RWPE1 (cell line): ENCODE data around the gene C18orf32.
"Not testable (repeated sequence)": the region's sequence is repeated elsewhere in the genome, so short reads cannot be mapped to it uniquely, and the experiment has no call there.

Experiments
- CTCF ChIA-PET: fragments of 350-600 bp; sonication (Branson Sonifier 250); formaldehyde crosslinking; extraction: SDS; loops from one replicate; lab custom pipeline; 2021; lab: Yijun Ruan, JAX
- POLR2A ChIA-PET: fragments of 400-600 bp; formaldehyde crosslinking; extraction: SDS; loops from one replicate; lab custom pipeline; 2020; ENCODE audit warnings: antibody characterized with exemption; ENCODE audit not compliant: low non-redundant PET; lab: Yijun Ruan, JAX
- DNase-seq: peaks from one replicate; pipeline ENCODE4 v3.0.0; 2012; ENCODE audit warnings: low spot score
- H3K27ac ChIP-seq: fragments of 450-650 bp; 2 replicates; pipeline ENCODE4 v1.5.1; 2017
- CTCF ChIP-seq: fragments of 450-650 bp; conservative IDR thresholded peaks from 2 replicates; pipeline ENCODE4 v1.5.1; 2017; ENCODE audit warnings: low read depth, mild to moderate bottlenecking

The C18orf32 gene

DNA sequence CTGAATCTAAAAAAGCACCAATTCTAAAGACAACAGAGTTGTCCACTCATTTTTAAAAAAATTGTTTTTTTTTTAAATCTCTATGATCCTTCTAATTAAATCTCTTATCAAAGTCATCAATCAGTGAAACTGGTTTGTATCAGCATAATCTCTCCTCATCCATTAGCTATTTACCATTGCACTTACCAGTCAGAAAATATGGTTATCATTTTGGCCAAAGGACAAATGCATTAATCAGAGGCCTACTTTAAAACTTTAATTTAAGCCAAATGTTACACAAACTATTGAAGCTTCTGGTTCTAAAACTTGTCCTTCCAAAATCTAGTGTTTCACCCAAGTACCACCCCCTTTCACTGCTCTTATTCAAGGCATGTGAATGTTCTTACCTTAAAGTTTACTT, 3.8 kb downstream of the C18orf32 start:
- POLR2A ChIA-PET, result no interaction called here
- H3K27ac ChIP-seq, result no peak overlapping the region
- CTCF ChIA-PET, result no interaction called here
- no peak for TF ChIP-seq CTCF
- DNase-seq, result no peak

GRCh38 chr18:49481907-49482306, 5.1 kb downstream of the C18orf32 start:
- POLR2A ChIA-PET, result no interaction called here
- TF ChIP-seq CTCF, result no peak
- H3K27ac ChIP-seq, result no peak overlapping the region
- DNase-seq, result no peak
- CTCF ChIA-PET, result no interaction called here

GRCh38 chr18:49481317-49481716, 5.7 kb downstream of the C18orf32 start:
- POLR2A ChIA-PET, result no interaction called here
- no peak for DNase-seq
- H3K27ac ChIP-seq, result no peak overlapping the region
- CTCF ChIA-PET, result no interaction called here
- TF ChIP-seq CTCF, result no peak

- CTCF ChIA-PET, result interaction anchor here (0.6 kb wide), 1 partner anchor 102 kb away, joined by 3 read pairs; no protein-coding TSS in a partner anchor
- POLR2A ChIA-PET, result interaction anchor here (1.0 kb wide), 1 partner anchor 8 kb away, joined by 3 read pairs; no protein-coding TSS in a partner anchor
- no peak for TF ChIP-seq CTCF
- DNase-seq, result no peak
- H3K27ac ChIP-seq, result no peak overlapping the region
Observed at GRCh38 chr18:49479381-49480137, 7.5 kb downstream of the C18orf32 start.

DNA sequence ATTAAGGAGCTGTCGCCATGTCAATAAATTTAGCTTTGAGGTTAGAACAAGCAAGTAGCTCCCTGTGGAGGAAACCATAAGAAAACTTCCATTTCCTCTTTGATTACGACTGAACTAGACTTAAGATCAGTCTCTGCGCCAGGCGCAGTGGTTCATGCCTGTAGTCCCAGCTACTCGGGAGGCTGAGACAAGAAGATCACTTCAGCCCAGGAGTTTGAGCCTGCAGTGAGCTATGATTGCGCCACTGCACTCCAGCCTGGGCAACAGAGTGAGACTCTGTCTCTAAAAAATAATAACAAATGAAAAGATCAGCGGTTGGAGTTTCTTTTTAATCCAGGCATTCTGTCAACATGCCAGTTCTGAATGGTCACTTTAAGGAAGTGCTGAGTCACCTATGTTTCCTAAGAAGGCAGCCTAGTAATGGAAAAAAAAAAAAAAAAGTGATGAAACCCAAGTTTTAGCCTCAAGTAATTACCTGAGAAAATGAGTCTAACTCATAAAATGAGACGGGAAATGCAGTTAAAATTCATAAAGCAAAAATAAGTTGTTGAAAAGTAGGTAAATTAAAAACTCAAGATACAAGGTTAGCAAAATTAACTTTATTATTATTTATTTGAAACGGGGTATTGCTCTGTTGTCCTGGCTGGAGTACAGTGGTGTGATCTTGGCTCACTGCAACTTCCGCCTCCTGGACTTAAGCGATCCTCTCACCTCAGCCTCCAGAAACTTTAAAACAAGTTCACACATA, 10.2 kb downstream of the C18orf32 start:
- ChIA-PET POLR2A (no interaction called here), CTCF (no interaction called here)
- H3K27ac ChIP-seq, result peak overlapping the region; percentile 70
- TF ChIP-seq CTCF, result no peak
- peak; percentile 22 for DNase-seq

DNA sequence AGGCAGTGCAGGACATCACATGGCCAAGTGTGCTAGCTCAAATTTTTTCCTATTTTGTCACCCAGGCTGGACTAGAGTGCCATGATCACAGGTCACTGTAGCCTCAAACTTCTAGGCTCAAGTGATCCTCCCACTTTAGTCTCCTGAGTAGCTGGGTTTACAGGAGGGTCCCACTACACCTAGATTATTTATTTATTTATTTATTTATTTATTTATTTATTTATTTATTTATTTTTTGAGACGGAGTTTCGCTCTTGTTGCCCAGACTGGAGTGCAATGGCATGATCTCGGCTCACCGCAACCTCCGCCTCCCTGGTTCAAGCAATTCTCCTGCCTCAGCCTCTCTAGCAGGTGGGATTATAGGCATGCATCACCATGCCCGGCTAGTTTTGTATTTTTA, 12.1 kb downstream of the C18orf32 start:
- CTCF ChIA-PET, POLR2A ChIA-PET, DNase-seq, H3K27ac ChIP-seq: not testable (repeated sequence)

GRCh38 chr18:49473721-49474120, 13.3 kb downstream of the C18orf32 start:
- ChIA-PET POLR2A (no interaction called here), CTCF (no interaction called here)
- H3K27ac ChIP-seq, result no peak overlapping the region
- no peak for DNase-seq
- no peak for TF ChIP-seq CTCF
